Endothelial cell of umbilical vein (primary cell): ENCODE results near the gene RIPK3. TPM values are rescaled to one million over a fixed set of nuclear protein-coding genes. Genes with fewer than 3 reads are reported as not detected.

Source experiments
- BruUV-seq: library from RNA; stranded (reverse); fragments of 400-500 nt; replicated peaks from 2 replicates; lab custom pipeline; 2021; lab: Mats Ljungman, UMichigan
- CTCF ChIA-PET: fragments of 300-600, 350-600 bp; sonication (Branson Sonifier 250); formaldehyde crosslinking; loops from one replicate; lab custom pipeline; 2021; ENCODE audit warnings: antibody characterized with exemption, inconsistent platforms; lab: Charles Lee
- POLR2A ChIA-PET: fragments of 300-600, 350-600 bp; sonication (Branson Sonifier 250); formaldehyde crosslinking; loops from one replicate; lab custom pipeline; 2021; ENCODE audit warnings: antibody characterized with exemption, inconsistent platforms; lab: Charles Lee
- DNase-seq: peaks from one replicate; pipeline ENCODE4 v3.0.0-alpha.2; 2011; ENCODE audit warnings: low read depth, low spot score
- FAIRE-seq: peaks from 2 replicates; lab custom pipeline; 2011; peaks lifted over from hg19 to GRCh38; lab: Jason Lieb, UNC
- H2AFZ ChIP-seq: 2 replicates; pipeline ENCODE4 v1.6.0; 2012; ENCODE audit warnings: low read depth, low read length, control low read depth, inconsistent platforms
- H3K27ac ChIP-seq: 2 replicates; pipeline ENCODE4 v1.5.1; 2011; ENCODE audit warnings: low read depth, mild to moderate bottlenecking, control low read depth, low read length, moderate library complexity; ENCODE audit not compliant: insufficient read depth
- H3K27me3 ChIP-seq, 2 experiments: 2 replicates each; pipeline versions ENCODE4 v1.6.0 to v1.6.1; 2011; ENCODE audit warnings: low read length in 2 of 2, mixed read lengths in 1 of 2; ENCODE audit not compliant: control insufficient read depth in 2 of 2, insufficient read depth in 2 of 2
- H3K36me3 ChIP-seq, 2 experiments: 2 replicates in 1 of 2; 3 replicates in 1 of 2; pipeline ENCODE4 v1.5.1; 2011; ENCODE audit warnings: low read length in 2 of 2, mild to moderate bottlenecking in 1 of 2, moderate library complexity in 1 of 2; ENCODE audit not compliant: control insufficient read depth in 2 of 2, insufficient read depth in 2 of 2; ENCODE audit errors: extremely low read depth in 1 of 2
- H3K4me1 ChIP-seq: 3 replicates; pipeline ENCODE4 v1.5.1; 2011; ENCODE audit warnings: mild to moderate bottlenecking, low read length; ENCODE audit not compliant: control insufficient read depth, insufficient read depth; ENCODE audit errors: extremely low read depth
- H3K4me2 ChIP-seq: 2 replicates; pipeline ENCODE4 v1.6.1; 2011; ENCODE audit warnings: low read length, control low read depth, mixed read lengths; ENCODE audit not compliant: insufficient read depth
- H3K4me3 ChIP-seq, 3 experiments: fragments of 200-600 bp in 1 of 3; sonication (generic), shearing (Covaris generic) in 1 of 3; replicated peaks in 1 of 3; 2 replicates each; pipeline ENCODE4 v1.5.1; 2011 to 2016; ENCODE audit warnings: control low read depth in 3 of 3, low read length in 3 of 3, mild to moderate bottlenecking in 2 of 3, inconsistent platforms in 1 of 3, low read depth in 1 of 3, moderate library complexity in 1 of 3; ENCODE audit not compliant: insufficient read depth in 1 of 3
- H3K79me2 ChIP-seq: 2 replicates; pipeline ENCODE4 v1.6.0; 2012; ENCODE audit warnings: low read length, inconsistent platforms; ENCODE audit not compliant: control insufficient read depth, insufficient read depth
- H3K9ac ChIP-seq: replicated peaks from 2 replicates; pipeline ENCODE3; 2011; ENCODE audit warnings: low read length, control low read depth; ENCODE audit not compliant: insufficient read depth; ENCODE audit errors: extremely low read depth
- H3K9me1 ChIP-seq: replicated peaks from 3 replicates; pipeline ENCODE4 v1.6.0; 2011; ENCODE audit warnings: mild to moderate bottlenecking, low read length; ENCODE audit not compliant: control insufficient read depth, insufficient read depth; ENCODE audit errors: extremely low read depth
- H3K9me3 ChIP-seq: replicated peaks from 2 replicates; pipeline ENCODE4 v1.5.1; 2012; ENCODE audit warnings: low read length, inconsistent platforms; ENCODE audit not compliant: control insufficient read depth, insufficient read depth
- H4K20me1 ChIP-seq: replicated peaks from 2 replicates; pipeline ENCODE3; 2011; ENCODE audit warnings: mild to moderate bottlenecking, low read length; ENCODE audit not compliant: control insufficient read depth, insufficient read depth; ENCODE audit errors: extremely low read depth
- EZH2 ChIP-seq: IDR thresholded peaks from 2 replicates; pipeline ENCODE4 v1.6.1; 2012; ENCODE audit warnings: borderline replicate concordance, low read depth, mild to moderate bottlenecking, moderate library complexity, low read length, inconsistent platforms; ENCODE audit not compliant: severe bottlenecking
- FOS ChIP-seq: IDR thresholded peaks from 2 replicates; pipeline ENCODE4 v1.6.1; 2011; ENCODE audit warnings: mild to moderate bottlenecking, low read length, moderate library complexity, borderline replicate concordance; ENCODE audit not compliant: insufficient read depth
- GATA2 ChIP-seq: IDR thresholded peaks from 2 replicates; pipeline ENCODE4 v1.7.0; 2011; ENCODE audit warnings: low read depth, mild to moderate bottlenecking, moderate library complexity, mixed read lengths, low read length; ENCODE audit not compliant: insufficient read length, insufficient read depth
- JUN ChIP-seq: IDR thresholded peaks from 2 replicates; pipeline ENCODE4 v1.6.1; 2011; ENCODE audit warnings: borderline replicate concordance, low read depth; ENCODE audit not compliant: insufficient read length, insufficient read depth
- MYC ChIP-seq: IDR thresholded peaks from one replicate; pipeline ENCODE4 v1.6.1; 2011; ENCODE audit warnings: mild to moderate bottlenecking, low read depth, low read length
- POLR2A ChIP-seq: IDR thresholded peaks from 2 replicates; pipeline ENCODE4 v1.6.1; 2012; ENCODE audit warnings: low read depth, mild to moderate bottlenecking, control low read depth, low read length
- POLR2AphosphoS5 ChIP-seq: IDR thresholded peaks from 2 replicates; pipeline ENCODE4 v1.6.1; 2012; ENCODE audit warnings: low read depth, mild to moderate bottlenecking, control low read depth, low read length, moderate library complexity; ENCODE audit not compliant: insufficient read depth
- dilution Hi-C: fragments of 300-500 bp; cut with MboI; formaldehyde crosslinking; loops from one replicate; pipeline ENCODE4 v1.15.0; 2019; ENCODE audit warnings: low sequenced_read_pairs; ENCODE audit not compliant: extremely low pct_ligation_motif_present
- intact Hi-C: fragments of 100-400 bp; cut with micrococcal nuclease; formaldehyde crosslinking; loops from one replicate; pipeline ENCODE4 v1.10.0; 2022
- polyA plus RNA-seq, 4 experiments: library from polyadenylated mRNA; depleted of rRNA in 3 of 4; stranded (reverse) in 3 of 4; unstranded in 1 of 4; fragments of >200 nt; gene quantifications; 2 replicates each; pipeline versions ENCODE4 v1.2.1 to v1.2.3, GENCODE V29; 2011 to 2012; ENCODE audit warnings: missing spikeins in 1 of 4
- total RNA-seq: library from RNA; stranded (reverse); gene quantifications from 2 replicates; pipeline ENCODE4 v1.2.3, GENCODE V29; 2021
- TF ChIP-seq, protein P1 (sequence below): IDR thresholded peaks from 2 replicates; pipeline ENCODE4 v1.6.1; 2011; ENCODE audit not compliant: insufficient read depth, insufficient read length
- TF ChIP-seq, protein P2 (sequence below), 2 donors: IDR thresholded peaks; 1 replicate in 1 of 2; 2 replicates in 1 of 2; pipeline ENCODE4 v1.5.1; 2011; ENCODE audit warnings: low read length in 2 of 2, mild to moderate bottlenecking in 2 of 2, moderate library complexity in 2 of 2, control low read depth in 1 of 2, inconsistent platforms in 1 of 2, low read depth in 1 of 2; ENCODE audit not compliant: insufficient read depth in 1 of 2; ENCODE audit errors: extremely low read depth in 1 of 2

Gene RIPK3
- total and polyA plus RNA-seq, 2 donors (not counting 3 experiments of a cell fraction or from before 2014, with no cell fraction given) = 3.1 to 5.1 TPM

DNA sequence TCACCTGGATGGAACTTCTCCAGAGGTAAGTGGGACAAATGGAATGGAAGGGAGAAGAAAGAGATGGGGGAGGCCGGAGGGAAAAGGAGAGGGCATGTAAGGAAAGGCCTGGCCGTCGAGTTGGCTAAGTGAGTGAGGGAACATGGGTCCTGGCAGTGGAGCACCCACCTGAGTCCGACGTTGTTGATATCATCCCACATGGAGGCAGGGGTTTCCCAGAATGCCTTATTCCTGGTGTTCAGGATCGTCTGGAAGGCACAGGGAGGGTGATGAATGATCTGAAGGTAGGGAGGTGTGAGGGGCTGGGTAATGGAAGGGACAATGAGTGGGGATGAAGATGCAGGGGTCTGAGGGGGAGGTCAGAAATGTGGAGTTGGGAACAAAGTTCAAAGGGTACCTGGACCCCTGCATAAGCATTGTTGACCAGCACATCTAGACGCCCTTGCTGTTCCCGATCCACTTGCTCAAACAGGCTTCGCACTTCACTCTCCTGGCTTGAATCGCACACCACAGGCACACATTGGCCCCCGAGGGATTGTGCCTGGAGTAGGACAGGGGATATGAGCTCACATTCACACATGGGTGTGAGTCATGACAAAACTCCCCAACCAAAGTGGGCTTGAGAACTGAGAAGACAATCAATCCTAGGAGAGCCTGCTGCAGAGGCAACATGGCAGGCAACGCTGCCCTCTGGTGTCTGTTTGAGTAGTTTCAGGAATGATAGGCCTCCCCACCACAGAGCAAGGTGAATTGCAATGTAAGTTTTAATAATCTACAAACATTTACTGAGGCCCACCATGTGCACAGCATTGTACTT lies 43.2 kb downstream of the RIPK3 start:
- POLR2A ChIA-PET = interaction anchor here (1.0 to 1.5 kb wide), 2 partner anchors 54 to 81 kb away, joined by 3 to 7 read pairs; partner anchors contain the start of genes MDP1 and TINF2
- dilution Hi-C loops = no loop called here

More for the DNA sequence above, 43.2 kb downstream of the RIPK3 start:
- intact Hi-C loops = loop anchor here (1.0 to 5.0 kb wide), 6 partner anchors 53 to 238 kb away; partner anchors contain the start of genes IPO4, IRF9, MDP1 and PSME2
- Histone ChIP-seq H3K27me3 (no peaks in the 10 kb centered on the region), H3K9me3 (no peaks in the 10 kb centered on the region), H4K20me1 (no peaks in the 10 kb centered on the region), H3K4me3 (no peak overlapping the region), H3K4me1 (peaks cover 22% of the 10 kb centered on the region), H2AFZ (peak overlapping the region; percentile 8), H3K79me2 (peaks cover 11% of the 10 kb centered on the region), H3K9me1 (no peaks in the 10 kb centered on the region), H3K27ac (peak overlapping the region; percentile 71), H3K36me3 (peaks cover 5 to 12% of the 10 kb centered on the region in 2 experiments), H3K4me2 (no peak overlapping the region), H3K9ac (peak overlapping the region; percentile 14)
- DNase-seq (peak; percentile 89), FAIRE-seq (peak; percentile 99)
- peak; percentile 50 for TF ChIP-seq POLR2AphosphoS5
- TF ChIP-seq, protein P1, sequence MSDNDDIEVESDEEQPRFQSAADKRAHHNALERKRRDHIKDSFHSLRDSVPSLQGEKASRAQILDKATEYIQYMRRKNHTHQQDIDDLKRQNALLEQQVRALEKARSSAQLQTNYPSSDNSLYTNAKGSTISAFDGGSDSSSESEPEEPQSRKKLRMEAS = peak; percentile 42
- no peak for TF ChIP-seq MYC
- TF ChIP-seq JUN = peak; percentile 84
- TF ChIP-seq EZH2 = no peak
- peak; percentile 88 for TF ChIP-seq FOS
- peak; percentile 45 for TF ChIP-seq POLR2A
- no peak for TF ChIP-seq GATA2
- TF ChIP-seq, protein P2, sequence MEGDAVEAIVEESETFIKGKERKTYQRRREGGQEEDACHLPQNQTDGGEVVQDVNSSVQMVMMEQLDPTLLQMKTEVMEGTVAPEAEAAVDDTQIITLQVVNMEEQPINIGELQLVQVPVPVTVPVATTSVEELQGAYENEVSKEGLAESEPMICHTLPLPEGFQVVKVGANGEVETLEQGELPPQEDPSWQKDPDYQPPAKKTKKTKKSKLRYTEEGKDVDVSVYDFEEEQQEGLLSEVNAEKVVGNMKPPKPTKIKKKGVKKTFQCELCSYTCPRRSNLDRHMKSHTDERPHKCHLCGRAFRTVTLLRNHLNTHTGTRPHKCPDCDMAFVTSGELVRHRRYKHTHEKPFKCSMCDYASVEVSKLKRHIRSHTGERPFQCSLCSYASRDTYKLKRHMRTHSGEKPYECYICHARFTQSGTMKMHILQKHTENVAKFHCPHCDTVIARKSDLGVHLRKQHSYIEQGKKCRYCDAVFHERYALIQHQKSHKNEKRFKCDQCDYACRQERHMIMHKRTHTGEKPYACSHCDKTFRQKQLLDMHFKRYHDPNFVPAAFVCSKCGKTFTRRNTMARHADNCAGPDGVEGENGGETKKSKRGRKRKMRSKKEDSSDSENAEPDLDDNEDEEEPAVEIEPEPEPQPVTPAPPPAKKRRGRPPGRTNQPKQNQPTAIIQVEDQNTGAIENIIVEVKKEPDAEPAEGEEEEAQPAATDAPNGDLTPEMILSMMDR (IDR thresholded peaks at IDR 0.05; ENCODE audit: extremely low read depth in 1 of 2, insufficient read depth in 1 of 2, low read depth in 1 of 2, low read length in 2 of 2) = peak; percentile 74 to 79
- CTCF ChIA-PET = interaction anchor here (0.5 to 5.5 kb wide), 40 partner anchors 11 to 241 kb away, joined by 3 to 199 read pairs (median 6); partner anchors contain the start of genes CHMP4A, CIDEB, DCAF11 and EMC9
- BruUV-seq = TSS peak; percentile 20
